RWPE1 (cell line): ENCODE data around the gene NLRX1.
A peak's percentile ranks its signal among the peaks of the same experiment; 100 is the strongest.
"Not testable (repeated sequence)": the region's sequence is repeated elsewhere in the genome, so short reads cannot be mapped to it uniquely, and the experiment has no call there.

ENCODE experiments used
- CTCF ChIA-PET: fragments of 350-600 bp; sonication (Branson Sonifier 250); formaldehyde crosslinking; extraction: SDS; loops from one replicate; lab custom pipeline; 2021; lab: Yijun Ruan, JAX
- POLR2A ChIA-PET: fragments of 400-600 bp; formaldehyde crosslinking; extraction: SDS; loops from one replicate; lab custom pipeline; 2020; ENCODE audit warnings: antibody characterized with exemption; ENCODE audit not compliant: low non-redundant PET; lab: Yijun Ruan, JAX
- DNase-seq: peaks from one replicate; pipeline ENCODE4 v3.0.0; 2012; ENCODE audit warnings: low spot score
- H3K27ac ChIP-seq: fragments of 450-650 bp; 2 replicates; pipeline ENCODE4 v1.5.1; 2017
- TF ChIP-seq, protein P1 (sequence below): fragments of 450-650 bp; conservative IDR thresholded peaks from 2 replicates; pipeline ENCODE4 v1.5.1; 2017; ENCODE audit warnings: low read depth, mild to moderate bottlenecking

The NLRX1 gene

GRCh38 chr11:119160151-119160550 is 8.4 kb upstream of the NLRX1 start:
- no peak overlapping the region for H3K27ac ChIP-seq
- TF ChIP-seq, protein P1, sequence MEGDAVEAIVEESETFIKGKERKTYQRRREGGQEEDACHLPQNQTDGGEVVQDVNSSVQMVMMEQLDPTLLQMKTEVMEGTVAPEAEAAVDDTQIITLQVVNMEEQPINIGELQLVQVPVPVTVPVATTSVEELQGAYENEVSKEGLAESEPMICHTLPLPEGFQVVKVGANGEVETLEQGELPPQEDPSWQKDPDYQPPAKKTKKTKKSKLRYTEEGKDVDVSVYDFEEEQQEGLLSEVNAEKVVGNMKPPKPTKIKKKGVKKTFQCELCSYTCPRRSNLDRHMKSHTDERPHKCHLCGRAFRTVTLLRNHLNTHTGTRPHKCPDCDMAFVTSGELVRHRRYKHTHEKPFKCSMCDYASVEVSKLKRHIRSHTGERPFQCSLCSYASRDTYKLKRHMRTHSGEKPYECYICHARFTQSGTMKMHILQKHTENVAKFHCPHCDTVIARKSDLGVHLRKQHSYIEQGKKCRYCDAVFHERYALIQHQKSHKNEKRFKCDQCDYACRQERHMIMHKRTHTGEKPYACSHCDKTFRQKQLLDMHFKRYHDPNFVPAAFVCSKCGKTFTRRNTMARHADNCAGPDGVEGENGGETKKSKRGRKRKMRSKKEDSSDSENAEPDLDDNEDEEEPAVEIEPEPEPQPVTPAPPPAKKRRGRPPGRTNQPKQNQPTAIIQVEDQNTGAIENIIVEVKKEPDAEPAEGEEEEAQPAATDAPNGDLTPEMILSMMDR, result no peak
- ChIA-PET CTCF (interaction anchor here (0.6 to 2.0 kb wide), 3 partner anchors 9 to 635 kb away, joined by 3 to 5 read pairs (median 4); no protein-coding TSS in a partner anchor), POLR2A (no interaction called here)
- DNase-seq, result no peak

- TF ChIP-seq, protein P1, result no peak
- H3K27ac ChIP-seq, result no peak overlapping the region
- no peak for DNase-seq
- CTCF ChIA-PET, result no interaction called here
- POLR2A ChIA-PET, result no interaction called here
Observed at GRCh38 chr11:119161871-119162270, 6.7 kb upstream of the NLRX1 start.

GRCh38 chr11:119166368-119167076 is 2.0 kb upstream of the NLRX1 start:
- ChIA-PET POLR2A (no interaction called here), CTCF (interaction anchor here (0.6 to 1.0 kb wide), 5 partner anchors 9 to 198 kb away, joined by 3 to 5 read pairs (median 3); no protein-coding TSS in a partner anchor)
- H3K27ac ChIP-seq, result peak overlapping the region; percentile 91
- peak; percentile 74 for DNase-seq
- TF ChIP-seq, protein P1, result no peak

- POLR2A ChIA-PET, DNase-seq: not testable (repeated sequence)
- CTCF ChIA-PET, result interaction anchor here (0.6 to 0.7 kb wide), 4 partner anchors 8 to 197 kb away, joined by 3 to 4 read pairs (median 3); no protein-coding TSS in a partner anchor
- peak overlapping the region; percentile 91 for H3K27ac ChIP-seq
Observed at GRCh38 chr11:119167077-119167458, 1.5 kb upstream of the NLRX1 start.

- TF ChIP-seq, protein P1, result no peak
- DNase-seq, result no peak
- POLR2A ChIA-PET, result no interaction called here
- CTCF ChIA-PET, result interaction anchor here (0.7 kb wide), 1 partner anchor 12 kb away, joined by 3 read pairs; no protein-coding TSS in a partner anchor
- peak overlapping the region; percentile 91 for H3K27ac ChIP-seq
Observed at GRCh38 chr11:119167933-119168332, 592 bp upstream of the NLRX1 start.

DNA sequence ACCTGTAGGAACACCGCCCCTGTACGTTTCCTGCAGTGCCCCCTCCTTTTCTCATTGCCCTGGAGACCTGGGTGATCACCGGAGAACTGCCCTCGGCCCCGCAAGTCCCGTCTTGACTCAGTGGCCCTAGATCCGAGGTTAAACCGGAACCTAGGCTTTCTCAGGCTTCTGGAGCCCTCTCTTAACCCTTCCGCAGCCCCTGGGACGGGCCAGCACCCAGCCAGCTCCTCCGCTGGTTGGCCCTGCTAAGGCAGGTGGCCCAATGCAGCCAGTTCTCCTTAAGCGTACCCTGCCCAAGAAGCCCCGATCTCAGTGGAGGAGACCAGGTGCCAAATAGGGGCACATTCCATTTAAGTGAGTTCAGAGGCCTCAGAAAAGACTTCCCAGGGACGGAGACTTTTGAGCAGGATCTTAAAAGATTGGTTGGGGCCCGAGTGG is 776 bp downstream of the NLRX1 start:
- ChIA-PET CTCF (interaction anchor here (0.6 to 1.4 kb wide), 4 partner anchors 9 to 26 kb away, joined by 3 to 6 read pairs (median 4); no protein-coding TSS in a partner anchor), POLR2A (interaction anchor here (0.5 to 0.9 kb wide), 3 partner anchors 16 to 67 kb away, joined by 3 read pairs; no protein-coding TSS in a partner anchor)
- peak overlapping the region; percentile 91 for H3K27ac ChIP-seq
- TF ChIP-seq, protein P1, result no peak
- DNase-seq, result peak; percentile 57

DNA sequence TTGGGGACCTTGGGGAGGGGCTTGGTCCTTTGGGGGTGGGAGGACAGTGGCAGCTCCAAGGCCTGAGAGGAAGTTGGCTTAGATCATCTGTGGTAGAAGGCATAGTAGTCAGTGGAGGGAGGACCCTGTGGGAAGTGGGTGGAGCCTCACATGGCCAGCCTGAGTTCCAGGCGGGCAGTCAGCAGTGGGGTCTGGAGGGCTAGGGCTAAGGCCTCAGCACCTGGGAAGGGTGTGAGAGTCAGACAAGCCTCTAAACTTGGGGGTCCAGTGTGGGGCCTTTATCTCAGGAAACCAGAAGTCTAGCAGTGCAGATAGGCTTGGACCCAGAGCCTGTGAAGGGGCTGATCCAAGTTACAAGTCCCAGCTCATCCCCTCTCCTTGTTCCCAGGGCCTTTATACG is 4.0 kb downstream of the NLRX1 start:
- TF ChIP-seq, protein P1, result no peak
- POLR2A ChIA-PET, result no interaction called here
- CTCF ChIA-PET, result no interaction called here
- H3K27ac ChIP-seq, result 0 out of 2 replicates have a peak overlapping the region, but pooled peaks have one; percentile 6
- DNase-seq, result no peak
